ENCODE data around the gene NKAPD1. TPM values are rescaled to one million over a fixed set of nuclear protein-coding genes. Genes with fewer than 3 reads are reported as not detected.

NKAPD1 gene
- polyA plus RNA-seq, 1 of the 3 experiments (the other 2 are of a cell fraction): 9.2 TPM

- Histone ChIP-seq H3K4me3 (ENCODE audit: low read depth in 2 of 2, low read length in 1 of 2) (peak within 1 kb of the TSS; percentile 75 to 89), H3K27ac (ENCODE audit: low read depth in 2 of 2, low read length in 1 of 2) (peak within 1 kb of the TSS; percentile 63 to 97), H3K4me2 (peak within 1 kb of the TSS; percentile 99), H3K27me3 (ENCODE audit: insufficient read depth) (no peaks in the 10 kb centered on the region), H3K9me2 (no peaks in the 10 kb centered on the region), H2AFZ (ENCODE audit: low read depth) (peak within 1 kb of the TSS; percentile 98), H3K79me2 (ENCODE audit: insufficient read depth) (peaks cover 14% of the 10 kb centered on the region), H3K9me3 (no peaks in the 10 kb centered on the region), H3K4me1 (ENCODE audit: control insufficient read depth in 1 of 2, insufficient read depth in 2 of 2, low read depth in 1 of 2, low read length in 1 of 2) (peaks cover 3 to 7% of the 10 kb centered on the region in 2 experiments; a peak in 3 of 4 replicates), H4K20me1 (ENCODE audit: insufficient read depth) (no peaks in the 10 kb centered on the region), H3K9ac (peak within 1 kb of the TSS; percentile 77), H3K36me3 (replicated peaks in 1 of 2; ENCODE audit: control insufficient read depth in 1 of 2, insufficient read depth in 2 of 2, low read length in 1 of 2) (peaks cover 27 to 32% of the 10 kb centered on the region in 2 experiments), H3F3A (replicated peaks; ENCODE audit: insufficient read depth) (peaks cover 9% of the 10 kb centered on the region)
- peak; percentile 49; the same call in 1 of the 2 replicates for TF ChIP-seq YY1 (IDR thresholded peaks at IDR 0.05; ENCODE audit: low read depth)
- TF ChIP-seq RFX5 (IDR thresholded peaks at IDR 0.05; ENCODE audit: low read length): no peak
- TF ChIP-seq ZBTB33 (IDR thresholded peaks at IDR 0.05; ENCODE audit: borderline replicate concordance, low read depth): 0 out of 2 replicates have a peak, but pooled peaks have one; percentile 45
- peak; percentile 70 for TF ChIP-seq POLR2AphosphoS5 (IDR thresholded peaks at IDR 0.05; ENCODE audit: low read depth, low read length)
- TF ChIP-seq MXI1 (IDR thresholded peaks at IDR 0.05; ENCODE audit: low read depth, low read length): peak; percentile 87
- peak; percentile 84; the same call in 1 of the 2 replicates for TF ChIP-seq TAF1 (IDR thresholded peaks at IDR 0.05; ENCODE audit: borderline replicate concordance, low read depth, low read length)
- TF ChIP-seq FOXJ3 (CRISPR knock-in tag; IDR thresholded peaks at IDR 0.05): peak; percentile 66; the same call in 1 of the 2 replicates
- TF ChIP-seq MAX (IDR thresholded peaks at IDR 0.05; ENCODE audit: low read depth): peak; percentile 94
- TF ChIP-seq GABPA (IDR thresholded peaks at IDR 0.05; ENCODE audit: low read depth): no peak
- peak; percentile 5 for TF ChIP-seq CHD2 (IDR thresholded peaks at IDR 0.05; ENCODE audit: low read length, partially characterized antibody)
- peak; percentile 43 for TF ChIP-seq NRF1 (IDR thresholded peaks at IDR 0.05; ENCODE audit: low read depth, low read length)
- TF ChIP-seq FOXM1 (IDR thresholded peaks at IDR 0.05; ENCODE audit: low read depth): no peak
- CTCF ChIA-PET: interaction anchor here (0.9 to 1.6 kb wide), 5 partner anchors 8 to 93 kb away, joined by 3 to 6 read pairs (median 4); no protein-coding TSS in a partner anchor
- peak; percentile 92 for DNase-seq
- WGBS (ENCODE audit: low lambda C conversion rate): under 1% methylated on average over 30 of the region's 71 CpGs
- POLR2A ChIA-PET: interaction anchor here (0.7 to 1.0 kb wide), 2 partner anchors 10 to 1110 kb away, joined by 3 read pairs; no protein-coding TSS in a partner anchor
Observed at GRCh38 chr11:112024773-112025678, 49.1 kb upstream of the NKAPD1 start, which contains the start of gene DLAT. TSS of gene DLAT (plus strand) at chr11:112025408. CDS start at chr11:112025473, 65 bp downstream.

- H3F3A ChIP-seq (replicated peaks; ENCODE audit: insufficient read depth): peaks cover 9% of the 10 kb centered on the region
- H4K20me1 ChIP-seq (ENCODE audit: insufficient read depth): no peaks in the 10 kb centered on the region
- peak overlapping the region; percentile 77 for H3K9ac ChIP-seq
- H3K4me2 ChIP-seq: peak overlapping the region; percentile 99
- peaks cover 14% of the 10 kb centered on the region for H3K79me2 ChIP-seq (ENCODE audit: insufficient read depth)
- no peak for DNase-seq
- WGBS (ENCODE audit: low lambda C conversion rate): 2% methylated on average over 4 of the region's 8 CpGs
- H3K4me1 ChIP-seq (ENCODE audit: control insufficient read depth in 1 of 2, insufficient read depth in 2 of 2, low read depth in 1 of 2, low read length in 1 of 2): peaks cover 3 to 7% of the 10 kb centered on the region in 2 experiments; a peak in 3 of 4 replicates
- peak overlapping the region; percentile 75 to 89 for H3K4me3 ChIP-seq (ENCODE audit: low read depth in 2 of 2, low read length in 1 of 2)
- peak overlapping the region; percentile 98 for H2AFZ ChIP-seq (ENCODE audit: low read depth)
- no peaks in the 10 kb centered on the region for H3K27me3 ChIP-seq (ENCODE audit: insufficient read depth)
- no peaks in the 10 kb centered on the region for H3K9me2 ChIP-seq
- peaks cover 27 to 31% of the 10 kb centered on the region in 2 experiments for H3K36me3 ChIP-seq (replicated peaks in 1 of 2; ENCODE audit: control insufficient read depth in 1 of 2, insufficient read depth in 2 of 2, low read length in 1 of 2)
- H3K9me3 ChIP-seq: no peaks in the 10 kb centered on the region
- POLR2A ChIA-PET: interaction anchor here (0.6 kb wide), 1 partner anchor 352 kb away, joined by 3 read pairs; no protein-coding TSS in a partner anchor
- CTCF ChIA-PET: interaction anchor here (0.9 to 1.1 kb wide), 3 partner anchors 9 to 94 kb away, joined by 3 to 4 read pairs (median 4); no protein-coding TSS in a partner anchor
- peak overlapping the region; percentile 63 to 97 for H3K27ac ChIP-seq (ENCODE audit: low read depth in 2 of 2, low read length in 1 of 2)
- TF ChIP-seq EZH2phosphoT487 (IDR thresholded peaks at IDR 0.05; ENCODE audit: borderline replicate concordance, low read depth) (no peak), ELF1 (IDR thresholded peaks at IDR 0.05) (no peak), NFIC (IDR thresholded peaks at IDR 0.05; ENCODE audit: borderline replicate concordance) (no peak), MEF2A (IDR thresholded peaks at IDR 0.05; ENCODE audit: borderline replicate concordance, low read depth) (no peak), RFX5 (IDR thresholded peaks at IDR 0.05; ENCODE audit: low read length) (no peak), SMC3 (IDR thresholded peaks at IDR 0.05; ENCODE audit: low read depth, low read length) (no peak), USF1 (IDR thresholded peaks at IDR 0.05; ENCODE audit: borderline replicate concordance, low read depth) (no peak), JUND (IDR thresholded peaks at IDR 0.05) (no peak), YY1 (IDR thresholded peaks at IDR 0.05; ENCODE audit: low read depth) (no peak), FOXJ3 (CRISPR knock-in tag; IDR thresholded peaks at IDR 0.05) (no peak), FOSL2 (IDR thresholded peaks at IDR 0.05; ENCODE audit: borderline replicate concordance, low read depth) (no peak), POLR2AphosphoS5 (IDR thresholded peaks at IDR 0.05; ENCODE audit: low read depth, low read length) (no peak), GABPA (IDR thresholded peaks at IDR 0.05; ENCODE audit: low read depth) (no peak), CTCF (IDR thresholded peaks at IDR 0.05) (no peak)
Observed at GRCh38 chr11:112025707-112026106, 48.4 kb upstream of the NKAPD1 start.
